ENCODE data around the gene CEP162. TPM values are rescaled to one million over a fixed set of nuclear protein-coding genes. Genes with fewer than 3 reads are reported as not detected.

Gene CEP162
- total RNA-seq, 6 experiments from 2014 or later, result 1.7 to 3.8 (median 2.5) TPM

DNA sequence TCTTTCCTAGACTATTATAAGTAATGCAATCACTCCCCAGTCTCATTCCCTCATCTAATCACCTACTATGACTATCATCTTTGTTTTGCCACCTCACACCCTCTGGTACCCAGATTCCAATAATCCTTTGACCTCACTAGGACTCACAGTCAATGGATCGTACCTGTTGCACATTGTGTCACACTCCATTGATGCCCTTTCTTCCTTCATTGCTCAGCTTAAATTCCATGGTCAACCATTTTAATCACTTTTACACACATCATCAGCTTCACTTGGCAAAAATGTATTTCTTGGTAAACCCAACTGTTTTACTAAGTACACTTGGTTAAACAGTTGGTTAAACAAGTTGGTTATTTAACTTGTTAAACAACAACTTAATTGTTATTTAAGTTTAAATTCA lies 44.0 kb downstream of the CEP162 start:
- Histone ChIP-seq H3K4me1 (no peaks in the 10 kb centered on the region), H3K27me3 (no peaks in the 10 kb centered on the region), H3K9me3 (no peaks in the 10 kb centered on the region), H3K4me3 (no peak overlapping the region), H3K27ac (no peak overlapping the region), H3K36me3 (no peaks in the 10 kb centered on the region)
- TF ChIP-seq, protein P1, sequence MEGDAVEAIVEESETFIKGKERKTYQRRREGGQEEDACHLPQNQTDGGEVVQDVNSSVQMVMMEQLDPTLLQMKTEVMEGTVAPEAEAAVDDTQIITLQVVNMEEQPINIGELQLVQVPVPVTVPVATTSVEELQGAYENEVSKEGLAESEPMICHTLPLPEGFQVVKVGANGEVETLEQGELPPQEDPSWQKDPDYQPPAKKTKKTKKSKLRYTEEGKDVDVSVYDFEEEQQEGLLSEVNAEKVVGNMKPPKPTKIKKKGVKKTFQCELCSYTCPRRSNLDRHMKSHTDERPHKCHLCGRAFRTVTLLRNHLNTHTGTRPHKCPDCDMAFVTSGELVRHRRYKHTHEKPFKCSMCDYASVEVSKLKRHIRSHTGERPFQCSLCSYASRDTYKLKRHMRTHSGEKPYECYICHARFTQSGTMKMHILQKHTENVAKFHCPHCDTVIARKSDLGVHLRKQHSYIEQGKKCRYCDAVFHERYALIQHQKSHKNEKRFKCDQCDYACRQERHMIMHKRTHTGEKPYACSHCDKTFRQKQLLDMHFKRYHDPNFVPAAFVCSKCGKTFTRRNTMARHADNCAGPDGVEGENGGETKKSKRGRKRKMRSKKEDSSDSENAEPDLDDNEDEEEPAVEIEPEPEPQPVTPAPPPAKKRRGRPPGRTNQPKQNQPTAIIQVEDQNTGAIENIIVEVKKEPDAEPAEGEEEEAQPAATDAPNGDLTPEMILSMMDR (IDR thresholded peaks at IDR 0.05), result no peak
- no peak for TF ChIP-seq POLR2A (IDR thresholded peaks at IDR 0.05)
- no peak for DNase-seq
- intact Hi-C loops (cut with DNase I), result no loop called here
- 100% methylated on average over 1 of the region's 1 CpG for WGBS (ENCODE audit: insufficient coverage, low coverage, low lambda C conversion rate, missing lambda C conversion rate)
- no peak for ATAC-seq

DNA sequence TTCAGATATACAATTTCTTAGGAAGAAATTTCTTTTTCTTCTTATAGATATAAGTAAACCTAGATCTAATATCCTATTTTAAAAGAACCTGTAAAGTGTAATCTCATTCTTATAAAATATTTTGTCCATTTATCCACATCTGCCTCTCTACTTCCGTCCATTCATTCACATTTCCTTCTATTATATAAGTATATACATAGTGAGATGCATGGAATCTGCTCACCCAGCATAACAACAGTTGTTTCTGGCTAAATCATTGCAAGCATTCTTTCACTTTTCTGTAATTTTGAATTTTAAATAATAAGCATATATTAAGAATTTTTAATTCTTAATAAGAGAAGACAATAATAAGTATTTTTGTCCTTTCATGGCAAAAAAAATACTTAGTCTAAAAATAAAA lies 45.4 kb downstream of the CEP162 start:
- WGBS (ENCODE audit: insufficient coverage, low coverage, low lambda C conversion rate, missing lambda C conversion rate), result 67% methylated on average over 1 of the region's 1 CpG
- H3K9me3 ChIP-seq, result no peaks in the 10 kb centered on the region

GRCh38 chr6:84177241-84177640 lies 50.2 kb downstream of the CEP162 start:
- Histone ChIP-seq H3K27me3 (no peaks in the 10 kb centered on the region), H3K9me3 (no peaks in the 10 kb centered on the region), H3K4me1 (peaks cover 0 to 9% (median 0%) of the 10 kb centered on the region in 4 donors), H3K27ac (no peak overlapping the region), H3K4me3 (no peak overlapping the region), H3K36me3 (no peaks in the 10 kb centered on the region)
- WGBS (ENCODE audit: insufficient coverage, low coverage, low lambda C conversion rate, missing lambda C conversion rate), result 91% methylated on average over 4 of the region's 4 CpGs
- ATAC-seq (peak in 1 of 4 donors; percentile 30), DNase-seq (no peak)
- TF ChIP-seq, protein P1 (IDR thresholded peaks at IDR 0.05), result no peak
- TF ChIP-seq POLR2A (IDR thresholded peaks at IDR 0.05), result no peak
- intact Hi-C loops (cut with DNase I), result no loop called here

More for the DNA sequence above, 45.4 kb downstream of the CEP162 start:
- Histone ChIP-seq H3K4me3 (no peak overlapping the region), H3K4me1 (no peaks in the 10 kb centered on the region), H3K27me3 (no peaks in the 10 kb centered on the region), H3K36me3 (no peaks in the 10 kb centered on the region), H3K27ac (no peak overlapping the region)
- no peak for DNase-seq
- no peak for TF ChIP-seq POLR2A (IDR thresholded peaks at IDR 0.05)
- no peak for ATAC-seq
- intact Hi-C loops (cut with DNase I), result no loop called here

- peaks cover 0 to 18% (median 0%) of the 10 kb centered on the region in 4 donors for H3K4me1 ChIP-seq
- H3K4me3 ChIP-seq, result no peak overlapping the region
- no peaks in the 10 kb centered on the region for H3K27me3 ChIP-seq
- WGBS (ENCODE audit: insufficient coverage, low coverage, low lambda C conversion rate, missing lambda C conversion rate), result 15% methylated on average over 1 of the region's 1 CpG
- DNase-seq (no peak), ATAC-seq (peak; percentile 62 to 94 (median 88))
- no peaks in the 10 kb centered on the region for H3K36me3 ChIP-seq
- intact Hi-C loops (cut with DNase I), result no loop called here
- no peaks in the 10 kb centered on the region for H3K9me3 ChIP-seq
- no peak for TF ChIP-seq POLR2A (IDR thresholded peaks at IDR 0.05)
- TF ChIP-seq, protein P1 (IDR thresholded peaks at IDR 0.05), result no peak
- peak overlapping the region in 2 of 3 donors; percentile 53 to 73 for H3K27ac ChIP-seq
Observed at GRCh38 chr6:84172574-84172973, 54.9 kb downstream of the CEP162 start.

DNA sequence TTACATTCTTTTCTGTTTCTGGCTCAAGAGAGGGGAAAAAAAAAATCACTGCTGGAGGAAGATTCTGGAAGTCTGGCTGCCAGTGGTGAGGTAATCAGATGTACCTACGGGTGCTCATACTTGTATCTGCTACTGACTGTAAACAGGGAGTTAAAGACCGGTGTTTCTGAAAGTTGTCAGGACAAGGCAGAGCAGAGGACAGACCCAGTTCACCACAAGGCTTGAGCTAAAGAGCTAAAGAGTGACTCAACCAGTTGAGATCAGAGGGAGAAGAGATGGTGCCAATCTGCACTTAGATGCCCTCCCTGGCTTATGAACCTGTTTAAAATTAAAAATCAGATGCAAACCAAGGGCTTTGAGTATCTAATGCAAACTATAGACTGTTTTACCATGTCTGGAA lies 55.4 kb downstream of the CEP162 start:
- Histone ChIP-seq H3K36me3 (no peaks in the 10 kb centered on the region), H3K27me3 (no peaks in the 10 kb centered on the region), H3K4me1 (peaks cover 0 to 18% (median 0%) of the 10 kb centered on the region in 4 donors), H3K9me3 (no peaks in the 10 kb centered on the region), H3K27ac (peak overlapping the region in 2 of 3 donors; percentile 53 to 73), H3K4me3 (no peak overlapping the region)
- intact Hi-C loops (cut with DNase I), result no loop called here
- TF ChIP-seq POLR2A (IDR thresholded peaks at IDR 0.05), result no peak
- TF ChIP-seq, protein P1 (IDR thresholded peaks at IDR 0.05), result no peak
- DNase-seq, result no peak
- ATAC-seq, result peak; percentile 36 to 90 (median 76)
- 27% methylated on average over 2 of the region's 2 CpGs for WGBS (ENCODE audit: insufficient coverage, low coverage, low lambda C conversion rate, missing lambda C conversion rate)

All from right lobe of liver (tissue), 6 donors.